ENCODE data around the gene ADAM12. TPM values are rescaled to one million over a fixed set of nuclear protein-coding genes. Genes with fewer than 3 reads are reported as not detected.

Gene ADAM12
- total and polyA plus RNA-seq, 2 donors (not counting 1 experiment from before 2014, with no cell fraction given) = 21.0 to 56.9 TPM

- Histone ChIP-seq H3K4me2 (ENCODE audit: extremely low read depth, insufficient read depth, low read length) (no peak overlapping the region), H2AFZ (ENCODE audit: low read length) (no peak overlapping the region), H3K79me2 (ENCODE audit: control insufficient read depth, insufficient read depth, low read length) (no peaks in the 10 kb centered on the region), H3K9me3 (ENCODE audit: control insufficient read depth, insufficient read depth, low read depth, low read length) (no peaks in the 10 kb centered on the region), H3K36me3 (ENCODE audit: control insufficient read depth, insufficient read depth, low read length) (no peaks in the 10 kb centered on the region), H3K27ac (ENCODE audit: insufficient read depth, low read length) (no peak overlapping the region), H3K4me1 (ENCODE audit: control insufficient read depth, extremely low read depth, insufficient read depth, low read length) (no peaks in the 10 kb centered on the region), H3K4me3 (replicated peaks in 1 of 4; ENCODE audit: control extremely low read depth in 1 of 4, insufficient read depth in 1 of 4, low read depth in 3 of 4, low read length in 4 of 4) (no peak overlapping the region), H4K20me1 (ENCODE audit: control insufficient read depth, extremely low read depth, insufficient read depth, low read length) (no peaks in the 10 kb centered on the region), H3K9ac (ENCODE audit: insufficient read depth, low read length) (no peak overlapping the region), H3K27me3 (ENCODE audit: control insufficient read depth, insufficient read depth, low read length) (no peaks in the 10 kb centered on the region)
- no peak for TF ChIP-seq EZH2 (IDR thresholded peaks at IDR 0.05; ENCODE audit: low read length, missing control alignments)
- TF ChIP-seq CTCF (conservative IDR thresholded peaks at IDR 0.05 in 1 of 2, IDR thresholded peaks at IDR 0.05 in 1 of 2; ENCODE audit: low read depth in 1 of 2, low read length in 2 of 2) = no peak
- DNase-seq (ENCODE audit: low read depth in 2 of 2) = no peak
These were observed 264.2 kb downstream of the ADAM12 start for GRCh38 chr10:126124046-126124445.

- H3K27me3 ChIP-seq (ENCODE audit: control insufficient read depth, insufficient read depth, low read length) = no peaks in the 10 kb centered on the region
- H3K4me1 ChIP-seq (ENCODE audit: control insufficient read depth, extremely low read depth, insufficient read depth, low read length) = no peaks in the 10 kb centered on the region
- H3K79me2 ChIP-seq (ENCODE audit: control insufficient read depth, insufficient read depth, low read length) = no peaks in the 10 kb centered on the region
- H4K20me1 ChIP-seq (ENCODE audit: control insufficient read depth, extremely low read depth, insufficient read depth, low read length) = no peaks in the 10 kb centered on the region
- H3K36me3 ChIP-seq (ENCODE audit: control insufficient read depth, insufficient read depth, low read length) = no peaks in the 10 kb centered on the region
- no peak overlapping the region for H3K27ac ChIP-seq (ENCODE audit: insufficient read depth, low read length)
- H3K4me3 ChIP-seq (replicated peaks in 1 of 4; ENCODE audit: control extremely low read depth in 1 of 4, insufficient read depth in 1 of 4, low read depth in 3 of 4, low read length in 4 of 4) = no peak overlapping the region
- H3K9me3 ChIP-seq (ENCODE audit: control insufficient read depth, insufficient read depth, low read depth, low read length) = no peaks in the 10 kb centered on the region
- DNase-seq (ENCODE audit: low read depth in 2 of 2) = no peak
- no peak for TF ChIP-seq EZH2 (IDR thresholded peaks at IDR 0.05; ENCODE audit: low read length, missing control alignments)
- no peak overlapping the region for H2AFZ ChIP-seq (ENCODE audit: low read length)
- no peak overlapping the region for H3K4me2 ChIP-seq (ENCODE audit: extremely low read depth, insufficient read depth, low read length)
- no peak overlapping the region for H3K9ac ChIP-seq (ENCODE audit: insufficient read depth, low read length)
These were observed 264.8 kb downstream of the ADAM12 start for GRCh38 chr10:126123466-126123865.

DNA sequence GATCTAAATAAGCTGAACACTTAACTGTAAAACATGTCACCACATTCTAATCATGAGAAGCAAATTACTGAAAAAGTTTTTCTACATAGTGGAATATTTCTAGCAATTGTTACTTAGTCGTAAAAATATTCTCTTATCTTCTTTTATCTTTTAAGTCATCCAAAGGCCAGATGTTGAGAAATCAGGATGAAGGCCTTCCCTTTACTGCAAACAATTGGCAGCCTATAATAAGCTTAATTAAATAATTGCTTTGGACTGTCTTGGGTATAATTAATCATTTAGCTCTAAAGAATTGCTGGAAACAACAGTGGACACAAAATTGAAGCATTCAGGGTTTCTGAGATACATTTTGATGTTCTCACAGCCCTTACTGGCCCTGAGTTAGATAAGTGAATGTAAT lies 265.4 kb downstream of the ADAM12 start:
- no peak overlapping the region for H2AFZ ChIP-seq (ENCODE audit: low read length)
- DNase-seq (ENCODE audit: low read depth in 2 of 2) = peak in 1 of 2 donors; percentile 80
- no peaks in the 10 kb centered on the region for H3K27me3 ChIP-seq (ENCODE audit: control insufficient read depth, insufficient read depth, low read length)
- H3K4me2 ChIP-seq (ENCODE audit: extremely low read depth, insufficient read depth, low read length) = no peak overlapping the region
- no peaks in the 10 kb centered on the region for H4K20me1 ChIP-seq (ENCODE audit: control insufficient read depth, extremely low read depth, insufficient read depth, low read length)
- no peak overlapping the region for H3K9ac ChIP-seq (ENCODE audit: insufficient read depth, low read length)
- no peak overlapping the region for H3K4me3 ChIP-seq (replicated peaks in 1 of 4; ENCODE audit: control extremely low read depth in 1 of 4, insufficient read depth in 1 of 4, low read depth in 3 of 4, low read length in 4 of 4)
- H3K36me3 ChIP-seq (ENCODE audit: control insufficient read depth, insufficient read depth, low read length) = no peaks in the 10 kb centered on the region
- no peaks in the 10 kb centered on the region for H3K4me1 ChIP-seq (ENCODE audit: control insufficient read depth, extremely low read depth, insufficient read depth, low read length)
- H3K27ac ChIP-seq (ENCODE audit: insufficient read depth, low read length) = no peak overlapping the region
- no peaks in the 10 kb centered on the region for H3K79me2 ChIP-seq (ENCODE audit: control insufficient read depth, insufficient read depth, low read length)
- H3K9me3 ChIP-seq (ENCODE audit: control insufficient read depth, insufficient read depth, low read depth, low read length) = no peaks in the 10 kb centered on the region
- no peak for TF ChIP-seq EZH2 (IDR thresholded peaks at IDR 0.05; ENCODE audit: low read length, missing control alignments)
- no peak for TF ChIP-seq CTCF (conservative IDR thresholded peaks at IDR 0.05 in 1 of 2, IDR thresholded peaks at IDR 0.05 in 1 of 2; ENCODE audit: low read depth in 1 of 2, low read length in 2 of 2)

All from fibroblast of lung (primary cell).